HUES48 (cell line): ENCODE measurements around the gene CRYBA2.

Experiments
- H3K27ac ChIP-seq: one replicate; pipeline ENCODE4 v1.7.0; 2013; ENCODE audit warnings: low read depth, low read length, inconsistent platforms
- H3K27me3 ChIP-seq: 2 replicates; pipeline ENCODE4 v1.6.1; 2013; ENCODE audit warnings: mild to moderate bottlenecking, low read length; ENCODE audit not compliant: control insufficient read depth, insufficient read depth
- H3K36me3 ChIP-seq: 2 replicates; pipeline ENCODE4 v1.6.1; 2013; ENCODE audit warnings: low read length; ENCODE audit not compliant: control insufficient read depth, insufficient read depth
- H3K4me1 ChIP-seq: 2 replicates; pipeline ENCODE4 v1.6.1; 2013; ENCODE audit warnings: mild to moderate bottlenecking, low read length; ENCODE audit not compliant: control insufficient read depth, insufficient read depth
- H3K4me3 ChIP-seq: 2 replicates; pipeline ENCODE4 v1.5.1; 2013; ENCODE audit warnings: mild to moderate bottlenecking, low read depth, low read length
- H3K9ac ChIP-seq: 2 replicates; pipeline ENCODE4 v1.6.1; 2013; ENCODE audit warnings: mild to moderate bottlenecking, low read depth, low read length, moderate library complexity
- H3K9me3 ChIP-seq: 2 replicates; pipeline ENCODE4 v1.6.1; 2013; ENCODE audit warnings: low read length; ENCODE audit not compliant: control insufficient read depth, insufficient read depth

The CRYBA2 gene

DNA sequence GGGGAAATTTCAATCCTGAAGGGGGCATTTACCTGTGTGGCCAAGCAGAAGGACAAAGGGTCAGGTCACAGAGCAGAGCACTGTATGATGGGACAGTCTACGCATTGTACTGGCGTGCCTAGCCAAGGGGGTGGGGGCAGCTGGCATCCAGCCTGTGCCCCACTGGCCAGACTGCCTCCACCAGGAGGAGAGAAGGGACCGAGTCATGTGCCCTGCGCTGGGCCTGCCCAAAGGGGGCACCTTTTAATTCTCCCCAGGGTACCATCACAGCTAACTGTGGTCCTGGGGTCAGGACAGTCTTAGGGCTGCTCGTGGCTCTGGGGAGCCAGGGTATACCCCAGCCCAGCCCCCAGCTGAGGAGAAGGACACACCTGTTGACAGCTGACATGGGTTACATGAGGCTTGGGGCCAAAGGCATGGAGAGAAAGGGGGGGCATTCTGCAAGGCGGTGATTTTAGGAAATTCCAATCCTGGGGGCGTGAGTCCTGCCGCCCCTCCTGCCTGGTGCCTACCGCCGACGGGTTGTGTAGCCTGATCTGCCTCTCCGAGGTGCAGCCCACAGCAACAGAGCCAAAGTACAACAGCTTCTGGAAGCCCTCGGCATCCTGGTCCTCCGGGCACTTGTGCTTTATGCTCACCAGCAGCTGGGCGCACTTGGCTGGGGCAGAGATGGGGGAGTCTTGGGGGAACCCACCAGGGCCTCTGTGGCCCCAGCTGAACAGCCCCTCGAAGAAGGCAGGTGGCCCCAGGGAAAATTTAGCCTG is 37.1 kb upstream of the CRYBA2 start:
- Histone ChIP-seq H3K4me1 (no peaks in the 10 kb centered on the region), H3K4me3 (no peak overlapping the region), H3K36me3 (no peaks in the 10 kb centered on the region), H3K27me3 (no peaks in the 10 kb centered on the region), H3K9ac (no peak overlapping the region), H3K27ac (no peak overlapping the region), H3K9me3 (no peaks in the 10 kb centered on the region)

- Histone ChIP-seq H3K4me3 (no peak overlapping the region), H3K27me3 (no peaks in the 10 kb centered on the region), H3K9me3 (no peaks in the 10 kb centered on the region), H3K36me3 (no peaks in the 10 kb centered on the region), H3K27ac (no peak overlapping the region), H3K4me1 (no peaks in the 10 kb centered on the region), H3K9ac (no peak overlapping the region)
Measured at GRCh38 chr2:219029829-219030165, 36.6 kb upstream of the CRYBA2 start.

GRCh38 chr2:219028996-219029828 is 36.0 kb upstream of the CRYBA2 start:
- Histone ChIP-seq H3K9ac (no peak overlapping the region), H3K9me3 (no peaks in the 10 kb centered on the region), H3K4me1 (no peaks in the 10 kb centered on the region), H3K4me3 (no peak overlapping the region), H3K36me3 (no peaks in the 10 kb centered on the region), H3K27ac (no peak overlapping the region), H3K27me3 (no peaks in the 10 kb centered on the region)

- Histone ChIP-seq H3K4me3 (no peak overlapping the region), H3K9ac (no peak overlapping the region), H3K36me3 (no peaks in the 10 kb centered on the region), H3K4me1 (no peaks in the 10 kb centered on the region), H3K9me3 (no peaks in the 10 kb centered on the region), H3K27ac (no peak overlapping the region), H3K27me3 (no peaks in the 10 kb centered on the region)
Measured at GRCh38 chr2:219028141-219028540, 34.9 kb upstream of the CRYBA2 start.

DNA sequence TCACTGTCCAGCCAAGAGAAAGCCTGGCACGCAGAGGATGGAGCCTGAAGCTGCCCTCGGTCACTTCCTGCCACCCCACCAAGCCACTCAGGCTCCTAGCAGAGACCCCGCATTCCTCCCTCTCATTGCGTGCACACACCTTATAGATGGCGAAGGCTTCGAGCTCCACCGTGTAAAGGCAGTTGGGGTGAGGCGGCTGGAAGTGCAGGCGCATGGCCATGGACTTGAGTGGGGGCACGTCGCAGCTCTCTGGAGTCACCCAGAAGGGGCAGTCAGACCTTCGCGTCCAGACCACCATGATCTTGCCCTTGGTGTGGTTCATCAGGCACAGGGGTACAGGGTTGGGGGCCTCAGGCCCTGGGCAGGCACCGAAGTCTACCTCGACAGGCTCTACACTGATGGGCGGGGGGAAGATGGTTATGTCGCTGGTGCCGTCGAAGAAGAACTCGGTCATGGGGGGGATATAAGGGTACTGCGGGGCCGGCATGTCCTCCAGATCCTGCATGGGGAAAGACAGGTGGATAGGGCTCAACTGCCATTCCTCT is 34.4 kb upstream of the CRYBA2 start:
- no peaks in the 10 kb centered on the region for H3K4me1 ChIP-seq
- no peaks in the 10 kb centered on the region for H3K27me3 ChIP-seq
- no peaks in the 10 kb centered on the region for H3K9me3 ChIP-seq
- H3K4me3 ChIP-seq: no peak overlapping the region
- no peak overlapping the region for H3K27ac ChIP-seq
- no peak overlapping the region for H3K9ac ChIP-seq
- H3K36me3 ChIP-seq: no peaks in the 10 kb centered on the region

- H3K9me3 ChIP-seq: no peaks in the 10 kb centered on the region
- H3K4me3 ChIP-seq: no peak overlapping the region
- H3K4me1 ChIP-seq: no peaks in the 10 kb centered on the region
- H3K9ac ChIP-seq: no peak overlapping the region
- no peaks in the 10 kb centered on the region for H3K27me3 ChIP-seq
- H3K27ac ChIP-seq: no peak overlapping the region
- no peaks in the 10 kb centered on the region for H3K36me3 ChIP-seq
Measured at GRCh38 chr2:219026946-219027345, 33.7 kb upstream of the CRYBA2 start.

DNA sequence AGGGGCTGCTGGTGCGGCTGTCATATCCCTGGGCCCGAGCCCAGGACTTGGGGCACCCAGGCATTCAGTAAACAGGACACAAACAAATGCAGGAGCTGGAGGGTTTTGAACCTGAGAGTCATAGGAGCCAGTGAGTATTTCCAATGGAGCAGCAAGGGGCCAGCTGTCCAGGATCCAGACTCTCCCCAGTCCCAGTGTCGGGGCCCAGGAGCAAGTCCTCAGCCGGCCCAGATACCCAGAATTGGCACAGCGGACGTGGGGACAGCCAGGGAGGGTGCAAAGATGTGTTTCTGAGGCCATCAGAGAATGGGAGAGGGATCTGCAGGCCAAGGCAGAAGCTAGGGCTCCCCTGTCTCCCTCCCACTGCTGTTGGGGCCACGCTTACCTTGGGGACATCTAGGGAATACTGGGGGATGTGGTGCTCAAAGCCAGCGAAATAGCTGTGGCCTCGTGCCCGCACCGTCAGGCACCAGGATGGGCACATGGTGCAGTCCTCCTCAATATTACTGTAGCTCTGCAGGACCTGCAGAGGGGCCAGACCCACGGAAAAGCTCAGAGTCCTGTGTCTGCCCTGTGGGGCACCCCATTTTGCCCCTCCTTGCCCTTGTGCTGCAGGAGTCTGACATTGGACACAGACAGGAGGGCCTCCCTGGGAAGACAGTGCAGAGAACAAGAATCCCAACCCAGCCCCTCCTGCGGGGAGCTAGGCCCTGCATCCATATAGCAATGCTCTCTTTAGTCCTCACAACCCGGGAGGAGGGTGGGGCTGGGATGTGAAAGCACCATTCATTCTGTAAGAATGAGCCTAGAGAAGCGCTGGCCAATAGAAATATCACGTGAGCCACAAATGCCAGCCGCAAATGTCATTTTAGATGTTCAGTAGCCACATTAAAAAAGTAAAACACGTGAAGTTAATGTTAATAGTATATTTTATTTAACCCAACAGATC is 32.7 kb upstream of the CRYBA2 start:
- no peak overlapping the region for H3K9ac ChIP-seq
- H3K9me3 ChIP-seq: no peaks in the 10 kb centered on the region
- no peaks in the 10 kb centered on the region for H3K36me3 ChIP-seq
- no peak overlapping the region for H3K4me3 ChIP-seq
- no peaks in the 10 kb centered on the region for H3K27me3 ChIP-seq
- H3K4me1 ChIP-seq: no peaks in the 10 kb centered on the region
- H3K27ac ChIP-seq: no peak overlapping the region

DNA sequence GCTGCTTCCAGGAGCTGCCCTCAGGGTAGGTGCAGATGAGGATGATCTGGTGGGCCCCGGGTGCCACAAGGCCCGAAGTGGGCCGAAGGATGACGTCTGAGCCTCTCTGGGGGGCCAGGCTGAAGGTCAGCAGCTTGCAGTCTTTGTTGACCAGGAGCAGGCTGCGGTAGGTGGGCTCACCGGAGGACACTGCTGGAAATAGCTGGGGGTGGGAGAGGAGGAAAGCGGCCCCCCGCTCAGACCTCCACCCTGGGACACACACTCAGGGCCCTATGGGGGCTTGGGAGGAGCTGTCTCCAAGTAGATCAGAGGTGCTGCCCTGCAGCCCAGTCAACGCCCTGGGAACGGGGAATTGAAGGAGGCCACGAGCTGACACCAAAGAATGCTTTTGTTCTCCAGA is 30.8 kb upstream of the CRYBA2 start:
- no peaks in the 10 kb centered on the region for H3K9me3 ChIP-seq

GRCh38 chr2:219023045-219023605 is 29.9 kb upstream of the CRYBA2 start:
- Histone ChIP-seq H3K4me1 (no peaks in the 10 kb centered on the region), H3K27ac (no peak overlapping the region), H3K4me3 (no peak overlapping the region), H3K27me3 (no peaks in the 10 kb centered on the region), H3K9ac (no peak overlapping the region), H3K9me3 (no peaks in the 10 kb centered on the region), H3K36me3 (no peaks in the 10 kb centered on the region)

More for the DNA sequence above, 30.8 kb upstream of the CRYBA2 start:
- H3K27ac ChIP-seq: no peak overlapping the region
- no peaks in the 10 kb centered on the region for H3K4me1 ChIP-seq
- H3K27me3 ChIP-seq: no peaks in the 10 kb centered on the region
- no peak overlapping the region for H3K4me3 ChIP-seq
- no peaks in the 10 kb centered on the region for H3K36me3 ChIP-seq
- no peak overlapping the region for H3K9ac ChIP-seq

DNA sequence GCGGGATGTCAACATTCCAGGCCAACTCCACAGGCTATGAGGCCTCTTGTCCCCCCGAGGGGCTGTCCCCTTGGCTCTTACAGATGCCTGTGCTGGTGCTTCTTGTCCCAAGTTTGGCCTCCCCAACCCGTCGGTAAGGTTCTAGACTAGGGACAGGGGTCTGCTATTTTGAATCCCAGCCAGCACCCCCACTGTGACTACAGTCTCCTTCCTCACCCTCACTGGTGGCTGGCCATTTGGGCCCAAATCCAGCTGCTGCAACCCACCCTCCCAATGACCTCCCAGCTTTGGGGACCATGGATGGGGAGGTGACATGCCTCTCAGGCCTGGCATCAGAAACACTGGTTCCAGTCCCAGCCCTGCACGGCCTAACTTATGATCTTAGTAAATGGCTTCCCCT is 29.4 kb upstream of the CRYBA2 start:
- Histone ChIP-seq H3K4me1 (no peaks in the 10 kb centered on the region), H3K4me3 (no peak overlapping the region), H3K9me3 (no peaks in the 10 kb centered on the region), H3K27ac (no peak overlapping the region), H3K36me3 (no peaks in the 10 kb centered on the region), H3K27me3 (no peaks in the 10 kb centered on the region), H3K9ac (no peak overlapping the region)
